Measurements from ENCODE around the gene RUSC1.

DNA sequence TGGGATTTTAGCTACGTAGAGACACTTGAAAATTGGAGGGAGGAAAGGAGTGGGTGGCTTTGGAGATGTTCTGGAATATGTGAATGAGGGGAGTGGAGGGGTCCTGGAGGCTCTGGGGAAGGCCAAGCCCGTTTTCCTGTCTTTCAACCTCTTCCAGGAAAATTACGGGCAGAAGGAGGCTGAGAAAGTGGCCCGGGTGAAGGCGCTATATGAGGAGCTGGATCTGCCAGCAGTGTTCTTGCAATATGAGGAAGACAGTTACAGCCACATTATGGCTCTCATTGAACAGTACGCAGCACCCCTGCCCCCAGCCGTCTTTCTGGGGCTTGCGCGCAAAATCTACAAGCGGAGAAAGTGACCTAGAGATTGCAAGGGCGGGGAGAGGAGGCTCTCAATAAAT, 442 bp upstream of the RUSC1 start:
- TF ChIP-seq, protein P1, sequence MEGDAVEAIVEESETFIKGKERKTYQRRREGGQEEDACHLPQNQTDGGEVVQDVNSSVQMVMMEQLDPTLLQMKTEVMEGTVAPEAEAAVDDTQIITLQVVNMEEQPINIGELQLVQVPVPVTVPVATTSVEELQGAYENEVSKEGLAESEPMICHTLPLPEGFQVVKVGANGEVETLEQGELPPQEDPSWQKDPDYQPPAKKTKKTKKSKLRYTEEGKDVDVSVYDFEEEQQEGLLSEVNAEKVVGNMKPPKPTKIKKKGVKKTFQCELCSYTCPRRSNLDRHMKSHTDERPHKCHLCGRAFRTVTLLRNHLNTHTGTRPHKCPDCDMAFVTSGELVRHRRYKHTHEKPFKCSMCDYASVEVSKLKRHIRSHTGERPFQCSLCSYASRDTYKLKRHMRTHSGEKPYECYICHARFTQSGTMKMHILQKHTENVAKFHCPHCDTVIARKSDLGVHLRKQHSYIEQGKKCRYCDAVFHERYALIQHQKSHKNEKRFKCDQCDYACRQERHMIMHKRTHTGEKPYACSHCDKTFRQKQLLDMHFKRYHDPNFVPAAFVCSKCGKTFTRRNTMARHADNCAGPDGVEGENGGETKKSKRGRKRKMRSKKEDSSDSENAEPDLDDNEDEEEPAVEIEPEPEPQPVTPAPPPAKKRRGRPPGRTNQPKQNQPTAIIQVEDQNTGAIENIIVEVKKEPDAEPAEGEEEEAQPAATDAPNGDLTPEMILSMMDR (conservative IDR thresholded peaks at IDR 0.05) = no peak
- no peak for TF ChIP-seq ZFX (IDR thresholded peaks at IDR 0.05)
